HG03460 (cell line): Measurements from ENCODE around the gene TRMT44.
"Not testable (repeated sequence)": the region's sequence is repeated elsewhere in the genome, so short reads cannot be mapped to it uniquely, and the experiment has no call there.

Experiments used
- ATAC-seq: cut with Tn5 transposase; IDR thresholded peaks from one replicate; pipeline ENCODE4 v1.9.1; 2021; ENCODE audit not compliant: unreplicated experiment

Gene TRMT44

DNA sequence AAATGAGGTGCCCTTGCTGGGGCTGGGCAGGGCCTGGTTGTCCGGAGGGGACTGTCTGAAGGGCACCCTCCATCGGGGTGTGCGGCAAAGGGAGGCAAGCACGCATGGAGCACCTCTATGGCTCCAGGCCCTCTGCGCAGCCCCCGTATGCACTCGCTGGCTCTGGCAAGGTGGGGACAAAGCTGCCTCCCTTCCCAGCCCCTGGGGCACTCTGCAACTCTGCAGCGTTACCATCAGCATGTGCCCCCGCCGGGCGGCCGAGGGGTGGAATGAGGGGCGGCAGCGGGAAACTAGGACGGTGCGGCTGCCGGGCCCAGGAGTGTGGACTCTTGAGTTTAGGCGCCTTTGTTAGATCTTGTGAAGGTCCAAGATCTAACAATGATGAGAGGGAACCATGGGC is 26.4 kb downstream of the TRMT44 start:
- no peak for ATAC-seq

DNA sequence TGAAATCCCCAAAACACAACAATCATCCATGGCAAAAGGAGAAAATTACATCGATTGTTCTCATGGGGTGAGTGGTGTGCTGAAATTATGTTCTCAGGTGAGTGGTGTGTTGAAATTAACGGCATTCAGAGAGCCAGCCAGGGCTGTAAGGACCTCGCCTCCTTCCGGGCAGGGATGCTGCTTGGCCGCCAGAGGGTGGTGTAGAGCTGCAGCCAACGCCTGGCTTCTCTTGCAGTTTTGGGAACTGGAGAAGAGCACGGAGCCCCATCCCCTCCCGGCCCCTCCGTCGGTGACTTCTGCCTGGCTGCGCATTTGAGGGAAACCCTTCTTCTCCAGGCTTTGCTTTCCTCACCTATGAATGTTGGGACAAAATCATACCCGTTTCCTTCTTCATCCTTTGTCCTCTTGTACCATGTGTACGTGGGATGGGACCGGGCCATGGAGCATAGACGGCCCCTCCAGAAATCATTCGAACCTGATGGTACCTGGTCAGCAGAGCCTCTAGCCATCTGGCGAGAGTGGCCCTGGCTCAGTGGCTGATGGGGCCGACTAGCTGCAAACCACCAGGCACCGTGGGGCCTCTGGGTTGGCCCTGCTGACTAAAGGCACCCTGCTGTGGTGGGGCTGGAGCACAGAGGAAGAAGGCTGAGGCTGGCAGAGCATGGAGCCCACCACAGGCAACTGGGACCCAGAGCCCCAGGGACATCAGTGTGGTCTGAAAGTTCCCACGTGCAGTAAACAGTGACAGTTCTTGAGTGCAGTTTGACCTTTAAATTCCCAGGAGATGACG is 28.4 kb downstream of the TRMT44 start:
- ATAC-seq: peak; percentile 64

DNA sequence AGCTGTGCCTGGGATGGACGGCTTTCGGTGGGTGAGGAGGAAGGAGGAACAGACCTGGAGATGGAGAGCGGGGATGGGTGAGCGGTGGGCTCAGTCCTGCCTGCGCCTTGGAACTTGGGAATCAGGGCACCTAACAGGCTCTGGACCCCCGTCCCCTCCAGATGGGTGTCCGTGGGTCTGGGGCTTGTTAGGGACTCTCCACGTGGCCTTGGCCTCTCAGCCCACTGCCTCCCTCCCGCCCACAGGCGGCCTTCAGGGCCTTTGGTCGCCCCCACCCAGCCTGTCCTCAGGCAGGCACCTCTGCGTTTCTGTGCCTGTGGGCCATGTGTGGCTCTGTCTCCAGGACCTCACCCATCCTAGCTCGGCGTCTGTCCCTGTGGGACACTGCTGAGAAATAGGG is 29.0 kb downstream of the TRMT44 start:
- no peak for ATAC-seq

DNA sequence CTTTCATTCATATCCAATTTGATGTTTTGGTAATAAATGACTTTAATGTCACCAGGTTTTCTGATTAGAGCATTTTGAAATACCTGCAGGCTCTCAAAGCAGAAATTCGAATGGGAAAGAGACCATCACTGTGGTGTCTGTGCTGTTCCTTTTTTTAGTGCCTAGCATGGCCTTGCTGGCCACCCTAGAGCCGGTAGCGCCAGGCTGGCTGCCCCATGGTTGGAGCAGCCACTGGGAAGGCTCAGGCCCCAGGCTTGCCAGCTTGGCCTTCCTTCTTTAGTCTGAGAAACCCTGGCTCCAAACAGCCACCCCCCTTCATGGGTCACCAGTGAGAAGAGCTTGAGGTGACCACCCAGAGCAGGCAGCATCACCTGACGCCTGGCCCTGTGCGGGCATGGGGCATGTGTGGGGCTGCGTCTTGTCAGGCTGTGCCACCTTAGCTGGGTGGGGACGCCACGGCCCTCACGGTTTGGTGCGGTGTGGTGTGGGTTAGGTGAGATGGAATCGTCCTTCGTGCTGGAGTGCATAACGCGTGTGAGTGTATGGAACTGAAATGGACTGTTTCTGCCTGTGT is 30.0 kb downstream of the TRMT44 start:
- ATAC-seq: no peak

DNA sequence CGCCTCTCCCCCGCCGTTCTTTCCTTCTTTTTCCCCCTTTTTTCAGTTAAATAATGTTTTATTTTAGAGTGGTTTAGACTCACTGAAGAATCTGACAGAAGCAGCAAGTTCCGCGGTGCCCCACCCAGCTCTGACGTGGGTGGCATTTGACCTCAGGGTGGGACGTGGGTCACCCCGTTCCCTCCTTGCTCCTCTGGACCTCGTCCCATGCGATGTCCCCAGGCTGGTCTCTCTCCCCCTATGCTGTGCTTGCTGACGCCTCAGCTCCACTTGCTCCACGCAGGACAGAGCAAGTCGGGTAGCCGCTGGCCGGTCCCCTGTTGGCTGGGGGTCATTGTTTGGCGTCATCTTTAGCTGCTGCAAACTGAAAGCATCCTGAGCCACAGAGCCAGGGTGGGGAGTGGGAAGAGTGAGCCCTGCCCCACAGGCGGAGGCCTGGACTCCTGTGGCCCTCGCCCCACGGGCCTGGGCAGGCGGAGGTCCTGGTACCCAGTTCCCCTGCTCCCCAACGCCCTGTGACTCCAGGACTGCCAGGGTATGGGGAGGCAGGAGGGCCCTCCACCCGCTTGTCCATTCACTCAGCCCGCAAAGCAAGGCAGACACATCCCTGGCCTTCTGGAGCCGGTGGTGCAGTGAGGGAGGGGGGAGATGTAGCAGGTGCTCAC is 30.8 kb downstream of the TRMT44 start:
- ATAC-seq: no peak

DNA sequence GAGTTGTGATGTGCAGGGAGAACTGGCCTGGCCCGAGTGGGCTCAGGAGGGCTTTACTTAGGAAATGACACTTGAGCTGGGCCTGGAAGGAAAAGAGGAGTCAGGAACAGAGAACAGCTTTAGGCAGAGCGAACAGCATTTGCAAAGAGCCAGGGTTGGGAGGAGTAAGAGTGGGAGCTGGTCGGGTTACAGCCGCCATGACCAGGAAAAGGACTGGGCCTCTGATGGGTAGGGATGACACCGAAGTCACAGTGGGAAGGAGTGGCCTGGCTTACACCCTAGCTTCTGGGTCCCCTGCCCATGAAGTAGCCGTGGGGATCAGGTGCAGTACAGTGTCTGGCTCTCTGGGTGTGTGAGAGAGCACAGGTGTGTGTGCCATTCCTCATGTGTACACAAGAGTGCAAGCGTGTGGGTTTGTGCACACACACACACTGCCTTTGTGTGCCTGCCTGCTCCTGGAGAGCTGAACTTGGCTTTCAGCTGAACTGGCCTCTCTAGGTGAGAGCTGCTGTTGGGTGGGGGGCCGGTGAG is 31.6 kb downstream of the TRMT44 start:
- ATAC-seq: no peak

DNA sequence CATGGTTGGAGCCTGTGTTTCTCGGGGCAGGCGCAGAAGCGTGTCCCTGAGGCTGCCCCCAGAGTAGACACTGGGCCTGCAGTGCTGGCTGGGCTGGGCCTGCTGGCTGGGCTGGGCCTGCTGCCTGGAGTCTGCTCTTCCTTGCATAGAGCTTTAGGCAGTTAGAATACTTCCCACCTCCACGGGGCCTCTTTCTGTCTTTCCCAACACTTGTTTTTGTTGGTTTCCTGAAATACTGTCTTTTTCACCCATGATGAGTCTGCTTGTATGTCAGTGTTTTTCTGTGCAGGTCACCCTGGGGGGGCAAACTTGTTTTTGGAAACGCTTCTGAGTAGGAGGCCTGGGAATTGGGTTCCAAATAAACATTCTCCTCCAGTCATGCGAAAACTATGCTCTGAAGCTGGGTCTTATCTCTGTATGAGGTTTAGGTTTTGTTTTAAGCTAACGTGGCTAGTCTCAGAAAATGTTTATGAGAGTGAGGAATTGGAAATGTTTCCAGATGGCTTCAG is 32.2 kb downstream of the TRMT44 start:
- no peak for ATAC-seq

DNA sequence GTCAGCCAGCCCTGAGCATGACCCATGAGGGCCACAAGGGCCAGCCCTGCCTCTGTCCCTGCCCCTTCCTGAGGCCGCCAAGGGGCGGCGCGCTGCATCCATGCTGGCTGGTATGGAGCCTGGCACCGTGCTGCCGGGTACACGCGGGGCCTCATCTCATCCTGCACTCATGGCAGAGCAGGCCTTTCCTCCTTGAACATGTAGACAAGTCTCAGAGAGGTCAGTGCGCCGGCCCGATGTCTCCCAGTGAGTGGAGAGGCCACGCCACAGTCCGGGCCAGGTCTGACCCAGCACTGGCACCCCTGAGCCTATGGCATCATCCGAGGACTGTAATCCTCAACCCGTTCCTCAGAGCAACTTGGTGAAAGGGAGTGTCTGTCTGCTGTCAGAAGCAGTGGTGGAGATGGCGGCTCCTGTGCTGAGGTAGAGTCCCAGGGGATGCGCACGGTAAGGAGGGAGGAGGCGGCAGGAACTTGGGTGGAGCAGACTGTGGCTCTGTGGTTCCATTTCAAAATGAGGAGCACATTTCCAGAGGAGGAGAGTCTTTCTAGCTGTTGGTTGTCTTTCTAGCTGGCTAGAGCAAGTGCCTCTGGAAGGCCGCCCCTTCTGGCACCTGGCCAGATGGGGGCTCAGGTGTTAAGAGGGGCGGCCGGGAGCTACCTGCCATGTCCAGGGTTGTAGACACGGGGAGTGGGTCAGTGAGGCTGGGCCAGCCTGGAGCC is 32.8 kb downstream of the TRMT44 start:
- no peak for ATAC-seq

DNA sequence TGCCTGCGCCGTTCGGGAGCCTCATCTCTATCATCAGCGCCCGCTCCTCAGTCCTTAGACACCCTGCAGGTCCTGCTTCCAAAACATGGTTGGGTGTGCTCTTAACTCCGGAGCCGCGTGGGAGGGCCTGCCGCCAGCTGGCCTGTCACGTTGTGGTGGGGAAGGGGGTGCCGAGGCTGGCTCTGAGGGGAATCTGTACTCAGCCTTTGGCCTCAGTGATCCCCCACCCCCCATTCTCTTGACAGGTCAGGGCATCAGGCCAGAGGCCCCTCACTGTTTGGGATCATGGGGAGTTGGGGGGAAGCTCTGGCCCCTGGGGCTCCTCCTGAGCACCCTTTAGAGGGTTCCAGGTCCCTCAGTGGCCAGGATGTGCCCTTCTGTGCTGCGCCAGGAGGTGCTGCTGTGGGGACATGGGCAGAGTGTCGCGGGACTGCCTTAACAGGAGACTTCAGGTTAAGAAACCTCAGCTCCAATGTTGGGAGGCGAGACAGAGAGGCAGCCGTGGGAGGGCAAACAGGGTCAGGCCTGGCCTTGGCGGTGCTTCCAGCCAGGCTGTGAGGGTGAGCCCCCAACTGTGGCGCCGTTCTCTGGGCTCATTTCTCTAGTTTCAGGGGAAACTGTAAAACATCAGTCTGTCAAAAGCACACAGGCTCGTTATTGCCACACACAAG is 33.5 kb downstream of the TRMT44 start:
- no peak for ATAC-seq

DNA sequence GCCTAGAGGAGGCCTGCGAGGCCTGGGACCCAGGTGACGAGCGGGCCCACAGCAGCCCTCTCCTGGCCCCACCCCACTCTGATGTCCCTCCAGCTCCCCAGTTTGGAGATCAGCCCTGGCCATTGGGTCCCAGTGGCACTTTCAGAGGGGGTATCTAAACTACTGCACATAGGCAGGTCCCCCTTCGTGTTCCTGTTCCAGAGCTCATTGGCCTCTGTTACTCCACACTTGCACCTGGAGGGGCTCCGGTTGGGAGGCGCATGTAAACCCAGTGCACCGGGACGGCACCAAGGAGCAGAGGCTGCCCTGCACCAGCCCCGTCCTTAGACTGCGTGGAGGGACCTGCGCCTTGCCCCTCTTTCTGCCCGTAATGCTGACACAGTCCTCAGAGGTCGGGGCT is 34.3 kb downstream of the TRMT44 start:
- ATAC-seq: no peak

DNA sequence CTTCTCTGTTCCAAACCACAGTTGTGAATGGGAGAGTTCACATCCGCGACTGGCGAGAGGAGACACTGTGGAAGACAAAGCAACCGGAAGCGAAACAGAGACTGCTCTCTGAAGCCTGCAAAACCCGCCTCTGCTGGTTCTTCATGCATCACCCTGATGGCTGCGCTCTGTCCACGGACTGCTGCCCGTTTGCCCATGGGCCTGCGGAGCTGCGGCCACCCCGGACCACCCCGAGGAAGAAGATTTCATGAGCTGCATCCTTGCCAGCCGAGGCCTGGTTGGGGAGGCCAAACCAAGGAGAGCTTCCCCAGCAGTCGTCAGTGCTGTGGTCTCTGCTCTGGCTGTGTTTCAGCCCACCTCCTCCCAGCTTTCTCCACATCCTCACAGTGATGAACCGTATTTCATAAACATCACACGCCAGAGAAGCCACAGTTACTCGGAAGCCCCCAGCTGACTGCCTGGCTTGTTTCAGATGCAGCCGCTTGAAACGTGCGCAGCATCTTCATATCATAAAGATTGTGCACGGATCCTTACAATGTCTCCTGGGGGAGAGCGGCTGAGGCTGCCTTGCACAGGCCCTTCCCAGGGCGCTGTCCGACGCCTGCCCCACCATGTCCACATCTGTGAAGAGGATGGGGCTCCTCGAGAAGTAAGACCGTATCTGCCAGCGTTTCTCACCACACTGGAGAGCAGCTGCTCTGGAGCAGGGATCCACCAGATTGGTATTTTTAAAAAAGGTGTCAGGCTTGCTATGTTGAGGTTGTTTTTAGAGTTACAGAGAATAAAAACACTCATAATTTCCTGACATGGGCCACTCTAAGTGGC is 35.4 kb downstream of the TRMT44 start:
- no peak for ATAC-seq

DNA sequence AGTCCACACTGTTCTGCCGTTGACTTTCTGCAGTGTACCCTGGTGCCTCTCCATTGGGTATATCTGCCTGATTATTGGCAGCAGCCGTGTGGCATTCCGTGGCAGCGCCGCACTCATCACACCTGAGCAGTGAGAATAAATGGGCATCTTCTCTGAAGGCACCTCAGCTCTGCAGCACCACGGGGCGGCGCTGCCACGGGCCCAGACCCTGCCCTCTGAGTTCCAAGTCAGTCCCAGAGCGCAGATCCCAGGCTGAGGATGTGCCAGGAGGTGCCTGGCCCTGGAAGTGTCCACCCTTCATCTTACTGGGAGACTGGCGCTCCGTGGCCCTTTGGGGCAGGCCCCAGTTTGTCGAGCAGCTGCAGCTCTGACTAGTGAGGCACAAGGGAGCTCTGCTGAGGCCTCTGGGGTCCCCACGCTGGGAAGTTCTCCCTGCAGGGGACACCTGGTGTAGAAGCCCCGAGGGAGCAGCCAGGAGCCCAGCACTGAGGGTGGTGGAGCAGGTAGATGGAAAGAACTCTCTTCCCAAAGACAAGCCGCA is 36.6 kb downstream of the TRMT44 start:
- no peak for ATAC-seq

DNA sequence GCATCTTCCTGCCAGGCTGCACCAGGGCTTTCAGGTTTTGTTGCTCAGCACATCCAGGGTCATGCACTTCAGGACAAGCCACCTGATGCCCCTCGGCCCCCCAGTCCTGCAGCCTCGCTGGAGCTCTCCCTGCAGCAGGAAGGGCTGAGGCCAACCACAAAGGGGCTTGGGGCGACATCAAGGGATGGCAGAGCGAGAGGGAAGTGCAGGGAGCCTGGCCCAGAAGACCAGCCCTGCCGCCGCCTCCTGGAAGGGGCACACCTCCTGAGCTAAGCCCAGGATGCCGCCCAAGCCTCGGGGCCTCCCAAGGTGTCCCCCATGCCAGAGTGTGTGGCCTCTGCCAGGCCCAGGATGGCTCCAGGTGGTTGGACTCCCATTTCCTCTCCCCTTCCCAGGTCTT is 37.1 kb downstream of the TRMT44 start:
- no peak for ATAC-seq

DNA sequence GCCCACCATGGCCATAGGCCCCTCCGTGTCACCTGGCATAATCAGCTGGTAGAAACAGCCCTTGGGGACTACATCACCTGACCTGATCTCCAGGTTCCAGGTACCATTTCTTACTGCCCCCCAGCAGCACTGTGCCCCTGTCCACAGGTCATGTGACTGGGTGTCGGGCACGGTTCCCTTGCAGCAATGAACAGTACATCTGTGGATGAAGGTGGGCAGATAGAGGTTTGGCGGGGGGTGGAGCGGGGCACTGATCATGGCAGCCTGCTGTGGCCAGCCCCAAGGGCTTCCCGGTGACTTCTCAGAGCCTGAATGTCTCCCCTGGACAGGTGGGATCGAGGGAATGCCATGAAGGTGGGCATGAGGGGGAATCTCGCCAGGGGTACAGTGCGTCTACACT is 37.8 kb downstream of the TRMT44 start:
- ATAC-seq: no peak

DNA sequence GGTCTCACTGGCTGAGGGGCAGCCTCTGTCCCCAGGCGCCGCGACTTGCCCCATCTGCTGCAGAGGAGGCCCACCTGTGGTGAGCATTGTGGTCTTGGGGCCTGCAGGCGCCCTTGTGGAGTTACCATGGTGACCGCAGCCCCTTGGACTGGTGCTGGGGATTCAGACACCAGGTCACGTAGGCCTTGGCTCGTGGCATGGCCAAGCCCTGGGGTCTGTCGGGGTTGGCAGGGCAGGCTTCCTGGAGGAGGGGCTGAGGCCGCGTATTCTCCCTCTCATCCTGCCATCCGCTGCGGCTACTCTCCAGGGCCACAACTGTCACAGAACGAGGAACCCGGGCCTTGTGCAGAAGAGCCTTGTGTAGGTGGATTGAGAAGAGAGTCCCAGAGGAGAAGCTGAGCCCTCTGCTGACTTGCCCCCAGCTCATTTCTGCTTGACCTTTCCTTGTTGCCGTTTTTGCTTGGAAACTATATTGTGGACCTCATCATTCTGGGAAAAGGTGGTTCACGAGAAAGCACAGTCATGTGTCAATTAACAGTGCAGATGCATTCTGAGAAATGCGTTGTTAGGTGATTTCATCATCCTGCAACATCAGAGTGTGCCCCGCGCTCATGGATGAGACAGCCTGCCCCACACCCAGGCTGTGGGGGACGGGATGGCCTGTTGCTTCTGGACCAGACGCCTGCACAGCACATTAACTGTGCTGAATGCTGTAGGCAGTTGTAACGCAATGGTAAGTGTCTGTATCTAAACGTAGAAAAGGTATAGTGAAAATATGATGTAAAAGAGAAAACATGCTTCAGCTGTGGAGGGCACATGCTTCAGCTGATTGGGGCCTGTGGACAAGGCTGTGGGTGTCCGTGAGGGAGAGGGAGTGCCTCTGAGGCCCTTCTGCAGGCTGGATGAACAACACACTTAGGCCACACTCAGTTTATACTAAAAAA is 38.5 kb downstream of the TRMT44 start:
- no peak for ATAC-seq

DNA sequence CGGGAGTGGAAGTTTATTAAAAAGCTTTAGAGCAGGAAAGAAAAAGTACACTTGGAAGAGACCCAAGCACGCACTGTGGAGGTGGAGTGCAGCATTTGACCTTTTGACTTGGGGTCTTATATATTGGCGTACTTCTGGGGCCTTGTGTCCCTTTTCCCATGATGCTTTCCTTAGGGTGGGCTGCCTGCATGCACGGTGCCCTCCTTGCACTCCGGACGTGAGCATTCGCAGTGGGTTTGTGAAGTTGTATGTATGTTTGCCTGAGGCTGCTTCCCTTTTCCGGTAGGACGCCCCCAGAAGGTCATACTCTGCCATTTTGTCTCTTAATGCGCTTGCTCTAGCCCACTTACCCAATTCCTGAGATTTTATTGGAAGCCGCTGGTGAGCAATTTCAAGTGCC is 39.6 kb downstream of the TRMT44 start:
- no peak for ATAC-seq

DNA sequence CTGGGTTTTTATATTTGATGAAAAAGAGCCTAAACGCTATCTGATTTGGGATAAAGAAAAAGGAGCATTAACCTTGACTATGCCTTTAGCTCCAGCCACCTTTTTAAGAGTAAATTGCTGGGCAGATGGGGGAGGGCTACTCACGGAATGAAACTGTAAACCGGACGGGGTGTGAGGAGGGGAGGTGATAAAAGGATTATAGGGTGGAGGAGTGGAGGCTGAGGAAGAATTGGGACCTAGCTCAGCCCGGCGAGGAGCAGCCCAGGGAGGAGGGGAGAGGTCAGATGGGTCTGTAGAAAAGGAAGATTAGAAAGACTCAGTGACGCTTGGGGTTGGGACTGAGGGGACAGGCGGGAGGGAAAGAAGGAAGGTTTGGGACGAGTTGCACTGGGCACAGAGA is 46.1 kb downstream of the TRMT44 start:
- not testable (repeated sequence) for ATAC-seq

DNA sequence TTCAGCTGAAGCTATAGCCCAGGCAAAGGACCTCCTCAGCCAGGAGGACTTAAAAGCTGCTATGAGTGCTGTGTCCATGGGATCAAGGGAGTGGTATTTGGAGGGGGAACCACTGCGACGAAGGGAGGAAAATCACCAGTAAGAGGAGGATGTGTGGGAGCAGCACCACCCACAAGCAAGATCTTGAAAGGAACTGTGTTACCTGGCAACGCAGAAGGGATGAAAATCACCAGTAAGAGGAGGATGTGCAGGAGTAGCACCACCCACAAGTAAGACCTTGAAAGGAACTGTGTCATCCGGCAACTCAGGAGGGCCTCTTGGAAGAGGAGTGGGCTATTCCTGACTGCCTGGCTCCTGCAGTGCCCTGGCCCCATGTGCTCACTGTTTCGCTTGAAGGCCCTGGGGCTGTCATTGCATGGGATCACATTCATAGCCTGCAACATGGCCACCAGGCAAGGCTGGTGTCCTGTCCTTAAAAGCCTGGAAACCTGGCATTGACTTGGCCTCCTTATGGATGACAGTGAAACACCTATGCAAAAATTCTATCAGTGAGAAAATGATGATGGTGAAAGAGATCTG is 48.3 kb downstream of the TRMT44 start:
- ATAC-seq: no peak
